MCF 10A (cell line): ENCODE measurements around the gene GALNT5. TPM values are rescaled to one million over a fixed set of nuclear protein-coding genes. Genes with fewer than 3 reads are reported as not detected.

ENCODE experiments used
- BruUV-seq: library from RNA; stranded (reverse); fragments of 400-500 nt; replicated peaks from 2 replicates; lab custom pipeline; 2021; lab: Mats Ljungman, UMichigan
- CTCF ChIA-PET: fragments of 300-600 bp; sonication (Branson Sonifier 250); formaldehyde crosslinking; extraction: SDS; loops from one replicate; lab custom pipeline; 2021; ENCODE audit warnings: antibody characterized with exemption, inconsistent platforms; lab: Yijun Ruan, JAX
- POLR2A ChIA-PET: fragments of 300-600, 350-650 bp; sonication (Branson Sonifier 250); formaldehyde crosslinking; extraction: SDS; loops from one replicate; lab custom pipeline; 2020; ENCODE audit warnings: antibody characterized with exemption, inconsistent platforms; lab: Yijun Ruan, JAX
- DNase-seq: peaks from one replicate; pipeline ENCODE4 v3.0.0-alpha.2; 2018; ENCODE audit not compliant: unreplicated experiment
- H3K27ac Mint-ChIP-seq: one replicate; pipeline ENCODE4 v1.8.0; 2022; ENCODE audit warnings: mild to moderate bottlenecking, low read depth, mixed read lengths; ENCODE audit not compliant: unreplicated experiment
- H3K27me3 Mint-ChIP-seq: one replicate; pipeline ENCODE4 v1.8.0; 2022; ENCODE audit warnings: mixed read lengths; ENCODE audit not compliant: insufficient read depth, unreplicated experiment
- H3K36me3 Mint-ChIP-seq: one replicate; pipeline ENCODE4 v1.8.0; 2022; ENCODE audit warnings: mild to moderate bottlenecking, moderate library complexity, mixed read lengths; ENCODE audit not compliant: insufficient read depth, unreplicated experiment
- H3K4me1 Mint-ChIP-seq: one replicate; pipeline ENCODE4 v1.8.0; 2022; ENCODE audit warnings: mixed read lengths; ENCODE audit not compliant: insufficient read depth, unreplicated experiment
- H3K4me3 Mint-ChIP-seq: one replicate; pipeline ENCODE4 v1.8.0; 2022; ENCODE audit warnings: mild to moderate bottlenecking, moderate library complexity, mixed read lengths; ENCODE audit not compliant: unreplicated experiment
- H3K9me3 Mint-ChIP-seq: one replicate; pipeline ENCODE4 v1.8.0; 2022; ENCODE audit warnings: mixed read lengths; ENCODE audit not compliant: unreplicated experiment
- CTCF ChIP-seq: fragments of 200-600 bp; IDR thresholded peaks from one replicate; pipeline ENCODE4 v1.8.0; 2022; ENCODE audit warnings: antibody characterized with exemption, mild to moderate bottlenecking; ENCODE audit not compliant: unreplicated experiment
- intact Hi-C: fragments of 100-400 bp; cut with micrococcal nuclease; formaldehyde crosslinking; loops from 2 replicates; pipeline ENCODE4 v1.14.1; 2022
- total RNA-seq: library from RNA; stranded (reverse); gene quantifications from 2 replicates; pipeline ENCODE4 v1.2.3, GENCODE V29; 2022

GALNT5 gene
- total RNA-seq, 1 experiment from 2014 or later: not detected

GRCh38 chr2:157302492-157303099 lies 45.1 kb downstream of the GALNT5 start:
- peak; percentile 72 for DNase-seq
- Mint-ChIP-seq H3K4me3 (no peak overlapping the region), H3K9me3 (no peaks in the 10 kb centered on the region), H3K36me3 (no peaks in the 10 kb centered on the region), H3K27me3 (peaks cover 12% of the 10 kb centered on the region), H3K27ac (no peak overlapping the region), H3K4me1 (no peaks in the 10 kb centered on the region)
- ChIA-PET POLR2A (no interaction called here), CTCF (interaction anchor here (0.6 to 9.7 kb wide), 62 partner anchors 8 to 1941 kb away, joined by 3 to 145 read pairs (median 4); partner anchors contain the start of gene ERMN)
- no TSS peak for BruUV-seq
- intact Hi-C loops: loop anchor here (1.0 to 10.0 kb wide), 4 partner anchors 190 to 708 kb away; no protein-coding TSS in a partner anchor
- TF ChIP-seq CTCF: peak; percentile 67

GRCh38 chr2:157303612-157304011 lies 46.1 kb downstream of the GALNT5 start:
- no peak for TF ChIP-seq CTCF
- intact Hi-C loops: loop anchor here (5.0 to 10.0 kb wide), 2 partner anchors 189 to 461 kb away; no protein-coding TSS in a partner anchor
- no peak overlapping the region for H3K27ac Mint-ChIP-seq
- no peak overlapping the region for H3K4me3 Mint-ChIP-seq
- no peaks in the 10 kb centered on the region for H3K36me3 Mint-ChIP-seq
- no peaks in the 10 kb centered on the region for H3K4me1 Mint-ChIP-seq
- CTCF ChIA-PET: interaction anchor here (0.5 to 9.7 kb wide), 22 partner anchors 11 to 810 kb away, joined by 3 to 145 read pairs (median 4); partner anchors contain the start of gene ERMN
- BruUV-seq: no TSS peak
- POLR2A ChIA-PET: interaction anchor here (0.6 kb wide), 1 partner anchor 88 kb away, joined by 3 read pairs; no protein-coding TSS in a partner anchor
- H3K27me3 Mint-ChIP-seq: peaks cover 12% of the 10 kb centered on the region
- no peaks in the 10 kb centered on the region for H3K9me3 Mint-ChIP-seq
- no peak for DNase-seq

- BruUV-seq: no TSS peak
- Mint-ChIP-seq H3K27me3 (peaks cover 12% of the 10 kb centered on the region), H3K9me3 (no peaks in the 10 kb centered on the region), H3K4me3 (no peak overlapping the region), H3K27ac (no peak overlapping the region), H3K4me1 (no peaks in the 10 kb centered on the region), H3K36me3 (no peaks in the 10 kb centered on the region)
- no peak for DNase-seq
- ChIA-PET CTCF (interaction anchor here (0.6 to 9.7 kb wide), 16 partner anchors 10 to 706 kb away, joined by 3 to 145 read pairs (median 4); partner anchors contain the start of gene ERMN), POLR2A (interaction anchor here (0.6 kb wide), 2 partner anchors 132 to 190 kb away, joined by 3 read pairs; no protein-coding TSS in a partner anchor)
- no peak for TF ChIP-seq CTCF
- intact Hi-C loops: loop anchor here (5.0 to 10.0 kb wide), 2 partner anchors 187 to 460 kb away; no protein-coding TSS in a partner anchor
Observed at GRCh38 chr2:157304811-157305722, 47.6 kb downstream of the GALNT5 start.
